Measurements from ENCODE around the gene MRPS27.

DNA sequence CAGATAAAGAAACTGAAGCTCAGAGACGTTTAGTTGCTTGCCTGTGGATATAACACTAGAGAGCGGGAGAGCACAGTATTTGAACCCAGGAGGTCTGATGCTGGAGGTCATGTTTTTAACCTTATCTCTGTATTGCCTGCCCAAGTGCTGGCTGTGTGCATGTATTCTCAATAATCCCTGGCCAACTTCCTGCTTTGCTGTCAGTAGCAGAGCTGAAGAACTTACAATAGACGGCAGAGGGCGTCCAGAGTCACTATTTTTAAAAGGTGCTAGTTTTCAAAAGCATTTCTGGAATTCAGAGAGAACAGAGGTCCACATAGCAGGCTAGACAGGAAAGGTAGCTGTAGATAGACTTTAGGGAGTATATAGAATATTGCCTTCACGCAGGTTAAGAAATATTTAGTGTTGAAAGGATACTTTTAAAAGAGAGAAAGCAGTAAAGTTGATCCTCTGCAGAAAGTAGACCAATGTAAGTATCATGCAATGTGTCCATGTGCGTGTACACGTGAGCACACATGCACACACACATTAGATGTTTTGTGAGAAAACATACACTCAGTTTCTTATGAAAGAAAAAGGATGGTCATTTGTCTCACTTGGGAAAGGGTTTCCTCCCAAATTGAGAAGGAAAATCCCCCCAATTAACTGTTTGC, 46.4 kb upstream of the MRPS27 start:
- TF ChIP-seq, protein P1, sequence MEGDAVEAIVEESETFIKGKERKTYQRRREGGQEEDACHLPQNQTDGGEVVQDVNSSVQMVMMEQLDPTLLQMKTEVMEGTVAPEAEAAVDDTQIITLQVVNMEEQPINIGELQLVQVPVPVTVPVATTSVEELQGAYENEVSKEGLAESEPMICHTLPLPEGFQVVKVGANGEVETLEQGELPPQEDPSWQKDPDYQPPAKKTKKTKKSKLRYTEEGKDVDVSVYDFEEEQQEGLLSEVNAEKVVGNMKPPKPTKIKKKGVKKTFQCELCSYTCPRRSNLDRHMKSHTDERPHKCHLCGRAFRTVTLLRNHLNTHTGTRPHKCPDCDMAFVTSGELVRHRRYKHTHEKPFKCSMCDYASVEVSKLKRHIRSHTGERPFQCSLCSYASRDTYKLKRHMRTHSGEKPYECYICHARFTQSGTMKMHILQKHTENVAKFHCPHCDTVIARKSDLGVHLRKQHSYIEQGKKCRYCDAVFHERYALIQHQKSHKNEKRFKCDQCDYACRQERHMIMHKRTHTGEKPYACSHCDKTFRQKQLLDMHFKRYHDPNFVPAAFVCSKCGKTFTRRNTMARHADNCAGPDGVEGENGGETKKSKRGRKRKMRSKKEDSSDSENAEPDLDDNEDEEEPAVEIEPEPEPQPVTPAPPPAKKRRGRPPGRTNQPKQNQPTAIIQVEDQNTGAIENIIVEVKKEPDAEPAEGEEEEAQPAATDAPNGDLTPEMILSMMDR (conservative IDR thresholded peaks at IDR 0.05; ENCODE audit: low read depth, low read length): peak; percentile 80
- TF ChIP-seq EZH2 (IDR thresholded peaks at IDR 0.05; ENCODE audit: borderline replicate concordance, low read depth, low read length, poor library complexity, severe bottlenecking): no peak

Data from A673 (cell line).